ENCODE measurements around the gene SLC6A3. TPM values are rescaled to one million over a fixed set of nuclear protein-coding genes. Genes with fewer than 3 reads are reported as not detected.
"Not testable (repeated sequence)": the region's sequence is repeated elsewhere in the genome, so short reads cannot be mapped to it uniquely, and the experiment has no call there.

SLC6A3 gene
- total RNA-seq, 1 donor from 2014 or later: 0.16 TPM

DNA sequence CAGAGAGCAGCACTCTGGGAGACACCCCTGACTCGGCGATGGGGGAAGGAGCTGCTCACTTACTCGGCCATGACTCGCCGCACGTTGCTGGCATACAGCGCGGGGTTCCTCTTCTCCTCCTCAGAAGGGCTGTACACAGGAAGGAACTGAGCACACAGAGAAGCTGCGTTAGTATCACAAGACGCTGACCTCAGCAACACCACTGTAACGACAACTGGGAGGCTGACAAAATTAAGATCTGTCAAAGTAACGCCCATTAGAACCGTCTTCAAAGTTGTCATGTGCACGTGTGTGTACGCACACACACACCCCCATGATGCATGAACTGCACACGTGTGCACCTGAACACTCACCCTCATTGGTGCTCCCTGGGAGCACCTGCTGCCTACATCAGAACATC lies 32.1 kb upstream of the SLC6A3 start:
- ATAC-seq: no peak

DNA sequence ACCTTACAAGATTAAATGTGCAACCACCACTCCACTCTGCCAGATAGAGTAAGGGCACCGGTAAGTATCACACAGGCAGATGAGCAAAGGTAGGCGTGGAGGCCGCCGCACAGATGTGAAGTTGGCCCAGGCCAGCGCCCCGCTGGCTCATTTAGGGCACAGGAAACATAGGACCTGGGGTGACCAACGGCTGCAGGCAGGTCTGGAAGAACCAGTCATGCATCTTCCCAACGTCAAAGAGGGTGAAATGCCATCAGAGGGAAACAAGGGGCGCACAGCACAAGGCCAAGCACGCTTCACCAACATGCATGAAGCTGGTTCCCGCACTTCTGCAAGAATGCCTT lies 31.7 kb upstream of the SLC6A3 start:
- ATAC-seq: no peak

DNA sequence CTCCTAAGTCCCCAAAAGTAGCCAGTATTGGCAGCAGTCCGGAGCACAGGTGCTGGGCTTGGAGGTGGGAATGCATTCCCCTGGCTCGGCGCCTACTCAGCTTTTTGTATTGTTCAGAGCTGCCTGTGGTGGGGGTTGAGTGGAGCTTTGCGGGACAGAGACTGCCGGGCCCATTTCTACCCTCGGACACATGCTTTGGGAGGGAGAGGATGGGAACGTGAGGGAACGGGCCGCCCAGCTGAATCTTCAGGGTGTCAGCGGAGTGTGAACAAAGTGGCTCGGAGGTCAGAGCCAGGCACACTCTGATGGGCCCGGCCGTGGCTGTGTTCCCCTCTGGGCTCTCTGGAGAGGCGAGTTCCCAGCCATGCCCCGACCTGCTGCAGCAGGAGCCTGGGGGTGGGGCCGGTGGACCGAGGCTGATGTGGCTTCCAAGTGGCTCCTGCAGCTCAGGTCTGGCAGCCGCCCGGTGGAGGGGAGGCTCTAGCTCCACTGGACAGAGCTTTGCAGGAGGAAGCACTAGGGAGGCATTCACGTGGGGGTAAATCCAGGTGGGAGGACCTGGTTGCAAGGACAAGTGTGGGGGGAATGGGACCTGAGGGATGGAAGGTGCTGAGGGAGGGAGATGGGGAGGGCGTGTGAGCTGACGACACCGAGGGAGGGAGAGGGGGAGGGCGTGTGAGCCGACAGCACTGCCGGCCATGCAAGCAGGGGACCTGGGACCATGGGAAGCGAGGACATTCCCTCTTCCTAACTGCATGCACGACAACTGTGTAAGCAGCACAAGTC lies 31.1 kb upstream of the SLC6A3 start:
- ATAC-seq: no peak

DNA sequence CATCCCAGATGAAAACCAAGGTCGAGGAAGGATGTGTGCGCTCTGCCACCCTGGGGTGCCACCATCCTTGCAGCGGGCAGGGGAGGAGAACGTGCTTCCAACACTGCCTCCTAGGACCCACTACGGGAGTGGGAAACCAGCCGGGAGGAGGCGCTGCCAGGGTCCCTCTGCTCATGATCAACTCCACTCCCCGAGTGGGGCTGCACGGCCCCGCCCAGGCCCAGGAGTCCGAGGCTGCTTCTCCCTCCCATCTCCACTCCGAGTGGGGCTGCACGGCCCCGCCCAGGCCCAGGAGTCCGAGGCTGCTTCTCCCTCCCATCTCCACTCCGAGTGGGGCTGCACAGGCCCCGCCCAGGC lies 30.3 kb upstream of the SLC6A3 start:
- not testable (repeated sequence) for ATAC-seq

DNA sequence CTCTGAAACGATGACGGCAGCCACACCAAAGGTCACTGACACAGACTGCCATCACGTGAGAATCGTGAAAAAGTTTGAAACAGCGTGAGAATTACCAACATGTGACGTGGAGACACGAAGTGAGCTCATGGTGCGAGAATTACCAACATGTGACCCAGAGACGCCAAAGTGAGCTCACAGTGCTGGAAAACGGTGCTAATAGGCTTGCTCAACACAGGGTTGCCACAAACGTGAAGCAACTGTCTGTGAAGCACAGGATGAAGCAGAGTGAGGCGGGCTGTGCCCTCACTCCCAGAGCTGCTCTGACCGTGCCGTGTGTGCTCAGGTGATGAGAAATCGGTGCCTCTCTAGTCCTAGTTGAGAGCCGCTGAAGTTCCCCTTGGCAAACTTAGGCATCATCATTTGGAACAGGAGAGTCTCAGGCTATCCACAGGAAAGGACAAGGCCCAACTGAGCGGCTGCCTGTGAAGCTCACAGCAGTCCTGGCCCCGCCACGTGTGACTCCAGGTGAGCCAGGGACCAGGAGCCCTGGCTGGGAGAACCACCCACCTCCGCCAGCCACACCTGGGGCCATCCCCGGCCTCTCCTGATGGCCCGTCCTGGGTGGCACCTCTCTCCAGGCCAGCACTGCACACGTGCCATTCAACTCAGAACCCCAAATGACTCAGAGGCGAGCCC lies 29.8 kb upstream of the SLC6A3 start:
- no peak for ATAC-seq

DNA sequence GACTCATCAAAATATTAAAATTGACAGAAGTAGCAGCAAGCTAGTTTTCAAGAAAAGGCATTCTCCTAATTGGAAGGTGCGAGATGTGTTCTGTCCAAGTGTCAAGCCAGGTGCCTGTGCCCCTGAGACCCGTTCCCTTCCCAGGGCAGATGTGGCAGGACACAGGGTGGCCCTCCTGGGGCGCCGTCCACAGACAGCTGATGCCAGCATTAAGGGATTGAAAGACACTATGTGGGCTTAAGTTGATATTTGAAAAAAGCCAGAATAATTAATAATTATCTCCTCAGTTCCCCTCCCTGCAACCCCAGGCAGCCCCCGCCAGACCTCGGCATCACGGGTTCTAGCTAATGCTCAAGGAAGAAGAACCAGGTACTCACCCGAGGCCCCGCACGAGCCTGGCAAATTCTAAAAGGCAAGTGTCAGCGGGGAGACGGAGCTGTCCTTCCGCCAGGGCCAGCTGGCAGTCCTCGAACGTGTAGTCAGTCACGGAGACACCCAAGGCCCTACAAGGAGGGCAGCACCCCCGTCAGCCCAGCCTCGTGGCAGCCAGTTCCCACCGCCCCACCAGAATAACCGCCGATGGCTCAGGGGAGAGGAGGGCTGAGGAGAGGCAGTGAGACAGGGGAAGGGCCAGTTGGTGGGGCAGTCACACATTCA lies 29.1 kb upstream of the SLC6A3 start:
- no peak for ATAC-seq

DNA sequence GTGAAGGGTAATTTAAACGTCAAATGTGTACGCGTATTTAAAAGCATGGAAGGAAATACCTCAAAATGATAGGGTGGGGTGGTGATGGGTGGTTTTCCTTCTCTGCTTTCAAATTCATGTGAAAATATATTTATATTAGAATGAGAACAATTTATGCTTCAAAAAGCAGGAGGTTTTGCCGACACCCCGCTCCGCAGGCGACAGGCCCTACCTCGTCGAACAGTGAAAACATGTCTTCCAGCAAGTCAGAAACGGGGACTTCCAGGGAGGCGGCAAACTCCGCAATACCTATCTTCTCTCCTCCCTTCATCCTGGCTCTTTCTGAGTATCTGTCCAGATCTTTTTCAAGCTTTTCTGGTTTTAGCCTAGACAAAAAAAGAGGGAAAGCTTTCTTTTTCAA lies 28.5 kb upstream of the SLC6A3 start:
- no peak for ATAC-seq

DNA sequence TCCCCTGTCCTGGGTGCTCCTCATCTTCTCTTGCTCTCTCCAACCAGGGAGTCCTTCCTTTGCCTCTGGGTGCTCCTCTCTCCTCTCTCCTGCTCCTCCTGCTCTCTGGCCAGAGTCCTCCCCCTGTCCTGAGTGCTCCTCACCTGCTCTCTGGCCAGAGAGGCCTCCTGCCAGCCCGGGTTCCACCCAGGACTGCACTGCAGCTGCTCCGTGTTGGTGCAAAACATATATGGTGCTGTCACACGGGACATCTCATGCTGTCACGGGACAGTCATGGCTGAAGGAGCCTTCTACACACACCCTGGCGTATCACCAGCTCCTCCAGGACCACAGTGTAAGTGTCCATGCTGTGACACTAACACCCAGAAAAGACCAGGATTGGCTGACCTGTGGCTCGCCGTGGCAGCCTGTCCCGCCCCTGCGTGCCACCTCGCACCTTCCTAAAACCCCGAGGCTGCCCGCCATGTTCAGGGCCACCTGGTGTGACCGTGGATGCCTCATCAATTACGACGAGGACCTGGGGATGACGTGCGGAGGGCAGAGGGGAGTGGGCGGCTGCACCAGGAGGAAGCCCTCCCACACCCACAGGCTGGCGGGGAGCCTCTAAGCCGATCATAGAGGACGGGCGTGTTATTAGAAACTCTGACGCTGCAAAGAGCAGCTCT lies 27.9 kb upstream of the SLC6A3 start:
- no peak for ATAC-seq

DNA sequence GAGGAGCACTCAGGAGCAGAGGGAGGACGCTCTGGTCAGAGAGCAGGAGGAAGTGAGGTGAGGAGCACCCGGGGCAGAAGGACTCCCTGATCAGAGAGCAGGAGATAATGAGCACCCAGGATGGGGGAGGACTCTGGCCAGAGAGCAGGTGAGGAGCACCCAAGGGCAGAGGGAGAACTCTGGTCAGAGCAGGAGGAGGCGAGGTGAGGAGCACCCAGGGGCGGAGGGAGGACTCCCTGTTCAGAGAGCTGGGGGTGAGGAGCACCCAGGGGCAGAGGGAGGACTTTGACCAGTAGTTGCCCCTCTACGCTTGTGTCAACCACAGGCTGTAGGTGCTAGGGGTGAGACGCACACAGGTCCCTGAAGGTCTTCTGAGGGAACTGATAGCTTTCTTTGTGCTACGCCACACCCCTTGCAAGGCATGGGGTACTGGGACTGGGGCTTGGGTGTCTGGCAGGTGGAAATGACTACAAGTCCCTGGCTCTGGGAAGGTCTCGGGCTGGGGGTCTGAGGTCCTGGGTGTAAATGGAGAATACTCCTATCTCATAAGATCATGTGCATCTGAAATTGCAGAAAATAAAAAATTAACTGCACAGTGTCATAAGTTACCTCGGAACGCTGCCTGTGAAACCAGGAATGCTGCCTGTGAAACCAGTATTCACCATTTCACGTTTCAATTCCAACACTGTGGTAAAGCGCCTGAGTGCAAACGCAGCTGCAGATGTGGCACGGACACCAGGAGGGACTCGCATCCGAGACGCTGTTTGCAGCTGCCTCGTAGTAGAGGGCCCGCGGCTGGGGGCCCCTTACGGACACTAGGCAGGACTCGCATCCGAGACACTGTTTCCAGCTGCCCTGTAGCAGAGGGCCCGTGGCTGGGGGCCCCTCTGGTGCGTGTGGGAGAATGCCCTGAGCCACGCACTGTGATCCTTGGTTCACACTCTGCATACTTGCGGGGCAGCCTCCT lies 27.0 kb upstream of the SLC6A3 start:
- no peak for ATAC-seq

DNA sequence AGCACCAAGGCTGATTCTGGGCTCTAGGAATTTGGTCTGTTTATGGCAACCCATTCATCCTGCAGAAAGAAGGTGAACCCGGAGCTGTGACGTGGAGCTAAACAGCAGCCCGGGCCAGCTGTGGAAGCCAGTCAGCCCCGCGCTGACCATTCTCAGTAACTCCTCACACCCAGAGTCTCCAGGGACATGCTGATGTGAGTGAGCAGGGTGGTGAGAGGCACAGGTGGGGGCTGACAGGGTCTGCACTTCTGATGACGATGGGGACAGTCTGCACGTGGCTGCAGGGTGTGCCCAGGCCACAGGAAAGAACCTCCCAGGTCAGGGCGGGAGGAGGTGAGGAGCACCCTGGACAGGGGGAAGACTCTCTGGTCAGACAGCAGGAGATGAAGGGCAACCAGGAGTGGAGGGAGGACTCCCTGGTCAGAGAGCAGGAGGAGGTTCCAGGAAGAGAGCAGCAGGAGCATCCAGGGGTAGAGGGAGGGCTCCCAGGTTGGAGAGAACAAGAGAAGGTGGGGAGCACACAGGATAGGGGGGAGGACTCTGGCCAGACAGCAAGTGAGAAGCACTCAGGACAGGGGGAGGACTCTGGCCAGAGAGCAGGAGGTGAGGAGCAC lies 26.1 kb upstream of the SLC6A3 start:
- ATAC-seq: no peak

DNA sequence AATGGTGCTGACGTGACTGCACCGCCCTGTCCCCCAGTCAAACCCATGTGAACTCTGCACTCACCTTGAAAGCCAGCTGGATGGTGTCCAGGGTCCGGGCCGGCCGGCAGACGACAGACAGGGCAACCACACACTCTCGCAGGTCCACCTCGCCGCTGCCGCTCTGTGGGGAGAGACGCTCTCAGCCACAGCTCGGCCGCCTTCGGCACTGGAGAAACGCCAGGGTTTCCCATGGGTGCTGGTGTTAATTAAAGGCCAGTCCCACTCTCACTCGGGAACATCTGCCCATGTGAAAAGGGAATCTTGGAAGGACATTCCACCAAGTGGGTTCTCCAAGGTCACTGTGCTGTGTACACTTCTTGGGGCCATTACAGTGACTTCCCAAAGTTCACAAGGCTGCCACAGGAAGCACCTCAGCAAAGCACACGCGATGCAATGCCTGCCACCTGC lies 25.5 kb upstream of the SLC6A3 start:
- ATAC-seq: no peak

DNA sequence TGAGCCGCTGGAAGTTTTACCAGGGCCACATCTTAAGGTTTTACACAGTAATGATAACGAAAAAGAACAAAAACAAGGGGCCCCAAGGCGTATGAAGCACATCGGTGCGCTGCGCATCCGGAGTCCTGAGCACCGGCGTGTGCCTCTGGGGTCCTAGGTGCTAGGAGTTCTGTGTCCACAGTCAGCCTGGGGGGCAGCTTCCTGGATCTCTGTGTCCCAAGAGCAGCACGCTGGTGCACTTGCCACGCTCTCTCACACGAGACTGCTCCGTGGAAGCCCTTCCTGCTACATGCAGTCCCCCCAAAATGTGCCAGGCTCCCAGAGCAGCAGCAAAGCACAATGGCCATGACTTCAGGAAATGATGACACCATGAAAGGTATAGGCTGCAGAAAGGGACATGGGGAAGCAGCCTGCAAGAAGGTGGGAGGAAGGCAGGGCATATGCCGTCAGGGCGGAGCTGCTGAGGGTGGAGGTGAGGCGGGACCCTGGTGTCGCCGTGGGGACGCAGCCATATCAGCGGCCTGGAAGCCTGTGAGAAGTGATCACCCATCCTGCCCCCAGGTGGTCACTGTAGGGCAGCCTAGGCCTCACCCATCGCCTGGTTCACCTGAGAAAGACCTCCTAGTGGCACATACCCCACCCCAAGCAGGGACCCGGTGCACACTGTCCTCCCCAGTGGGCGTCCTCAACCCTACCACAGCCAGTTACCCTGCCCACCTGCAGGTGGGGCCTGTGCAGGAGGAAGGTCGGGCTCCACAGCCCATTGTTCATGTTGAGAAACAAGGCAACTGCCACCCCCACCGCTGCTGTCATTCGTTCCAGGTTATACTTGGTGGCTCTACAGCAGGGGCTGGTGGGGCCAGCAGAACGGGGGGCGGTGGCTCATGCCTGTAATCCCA lies 23.6 kb upstream of the SLC6A3 start:
- ATAC-seq: no peak

DNA sequence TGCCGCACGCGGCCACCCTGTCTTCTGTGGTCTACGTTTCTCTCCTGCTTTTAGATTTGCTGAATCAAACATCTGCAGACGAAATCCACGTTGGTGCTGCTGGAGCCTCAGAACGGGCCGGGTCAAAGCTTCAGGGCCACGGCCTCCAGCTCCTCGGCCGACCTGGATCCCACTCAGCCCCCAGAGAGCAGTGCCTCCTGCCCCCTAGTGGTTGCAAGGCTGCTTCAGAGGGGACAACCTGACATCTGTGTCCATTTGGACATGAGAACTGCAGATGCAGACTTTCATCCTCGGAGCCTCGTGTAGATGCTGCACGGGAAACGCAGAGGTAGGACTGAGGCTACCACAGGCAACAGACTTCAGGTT lies 23.0 kb upstream of the SLC6A3 start:
- ATAC-seq: no peak

DNA sequence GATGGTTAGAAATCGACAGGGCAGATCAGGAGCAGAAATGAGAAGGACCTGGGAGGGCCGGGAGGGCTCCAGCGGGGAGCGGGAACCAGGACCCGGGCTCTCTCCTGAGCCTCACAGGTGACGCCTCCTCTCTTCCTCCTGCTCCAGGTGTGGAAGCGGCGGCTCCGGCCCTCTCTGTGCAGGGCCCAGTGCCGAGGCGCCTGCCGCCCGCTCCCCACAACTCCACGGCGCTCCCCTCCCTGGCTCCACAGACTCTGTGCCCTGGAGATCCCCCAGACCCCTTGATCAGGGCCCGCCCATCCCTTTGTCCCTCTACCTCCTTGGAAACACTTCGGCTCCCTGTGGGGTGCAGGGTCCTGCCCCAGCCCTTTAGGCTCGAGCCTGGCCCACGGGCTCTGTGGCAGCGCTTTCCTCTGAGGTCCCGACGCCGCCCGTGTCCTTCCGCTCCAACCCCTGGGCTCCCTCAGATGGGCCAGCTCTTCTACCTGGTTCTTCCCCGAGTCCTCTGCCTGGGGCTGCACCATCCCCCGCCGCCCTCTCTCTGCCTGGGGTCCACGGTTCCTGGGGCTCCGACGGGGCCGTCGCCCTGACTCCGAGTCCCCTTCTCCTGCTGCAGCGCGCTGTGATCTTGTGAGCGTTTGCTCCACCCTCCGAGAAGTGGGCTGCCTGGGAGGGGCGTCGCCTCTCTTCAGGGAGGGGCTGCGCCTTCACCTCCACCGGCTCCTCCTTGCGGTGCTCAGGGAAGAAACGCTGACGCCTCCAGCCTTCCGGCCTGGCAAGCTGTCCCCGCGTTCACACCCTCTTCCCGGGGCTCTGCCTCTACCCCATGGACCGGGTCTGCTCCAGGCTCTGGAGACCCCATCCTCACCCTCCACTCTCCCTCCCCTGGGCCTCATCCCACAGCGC lies 22.4 kb upstream of the SLC6A3 start:
- no peak for ATAC-seq

DNA sequence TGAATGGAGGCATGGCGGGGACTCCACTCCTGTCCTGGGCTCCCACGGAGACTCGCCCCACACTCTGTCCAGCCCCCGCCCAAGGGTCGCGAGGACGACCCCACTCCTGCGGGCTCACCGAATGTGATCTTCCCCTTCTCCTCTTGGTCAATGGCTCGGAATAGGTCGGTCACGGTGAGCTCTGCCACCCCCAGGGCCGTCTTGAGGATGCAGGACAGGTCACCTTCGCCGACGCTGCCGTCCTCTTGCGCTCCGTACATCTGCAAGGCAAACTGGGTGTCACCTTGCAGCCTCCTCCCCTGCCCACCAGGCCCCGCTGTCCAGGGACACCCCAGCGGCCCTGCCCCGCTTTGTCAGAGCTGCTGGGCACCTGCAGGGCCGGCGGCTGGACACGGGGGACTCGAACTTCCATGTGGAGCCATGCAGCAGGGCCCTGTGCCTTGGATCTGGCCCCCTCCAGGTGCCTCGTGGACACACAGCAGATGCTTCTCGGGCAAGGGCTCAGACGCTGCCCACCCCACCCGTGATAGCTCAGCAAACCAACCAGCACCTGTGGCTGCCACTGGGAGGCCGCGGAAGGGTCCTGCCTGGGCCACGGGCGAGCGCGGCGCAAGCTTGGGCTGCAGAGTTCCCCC lies 21.5 kb upstream of the SLC6A3 start:
- ATAC-seq: no peak

DNA sequence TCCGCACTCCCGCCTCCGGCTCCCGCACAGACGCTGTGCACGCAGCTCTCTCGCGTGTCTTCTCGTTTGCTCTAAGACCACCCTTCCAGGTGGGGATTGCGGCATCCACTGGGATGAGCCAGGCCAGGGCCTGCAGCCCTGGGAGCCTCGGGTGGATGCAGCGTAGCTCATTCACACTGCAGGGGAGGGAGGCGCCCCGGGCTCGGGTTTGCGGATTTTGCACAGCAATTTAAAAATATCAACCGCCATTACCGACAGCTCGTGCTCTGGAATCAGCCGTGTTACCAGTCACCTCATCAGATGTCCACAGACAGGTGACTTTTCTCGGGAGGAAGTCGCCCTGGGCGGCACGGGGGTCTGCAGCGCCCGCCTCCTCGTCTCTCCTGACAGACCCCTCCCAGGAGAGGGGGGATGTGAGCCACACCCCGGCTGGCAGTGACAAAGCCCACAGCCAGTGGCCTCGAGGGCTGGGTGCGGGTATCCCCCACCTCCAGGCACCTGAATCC lies 20.8 kb upstream of the SLC6A3 start:
- ATAC-seq: no peak

DNA sequence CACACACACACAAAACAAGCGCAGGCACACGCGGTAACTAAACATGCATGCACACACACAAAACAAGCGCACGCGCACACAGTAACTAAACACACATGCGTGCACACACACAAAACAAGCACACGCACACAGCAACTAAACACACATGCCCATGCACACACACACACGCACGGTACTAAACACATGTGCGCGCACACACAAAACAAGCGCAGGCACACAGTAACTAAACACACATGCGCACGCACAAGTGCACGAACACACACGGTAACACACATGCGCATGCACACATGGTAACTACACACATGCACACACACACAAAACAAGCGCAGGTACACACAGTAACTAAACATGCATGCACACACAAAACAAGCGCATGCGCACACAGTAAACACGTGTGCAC lies 19.9 kb upstream of the SLC6A3 start:
- ATAC-seq: no peak

DNA sequence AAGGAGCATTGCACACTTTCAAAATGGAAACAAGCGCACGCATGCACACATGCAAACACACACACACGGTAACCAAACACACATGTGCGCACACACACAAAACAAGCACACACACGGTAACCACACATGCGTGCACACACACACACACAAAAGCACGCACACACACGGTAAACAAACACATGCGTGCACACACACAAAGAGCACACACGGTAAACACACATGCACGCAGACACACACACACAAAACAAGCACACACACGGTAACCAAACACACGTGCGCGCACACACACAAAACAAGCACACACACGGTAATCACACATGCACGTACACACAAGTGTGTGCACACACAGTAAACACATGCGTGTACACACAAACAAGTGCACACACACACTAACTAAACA lies 19.3 kb upstream of the SLC6A3 start:
- no peak for ATAC-seq

DNA sequence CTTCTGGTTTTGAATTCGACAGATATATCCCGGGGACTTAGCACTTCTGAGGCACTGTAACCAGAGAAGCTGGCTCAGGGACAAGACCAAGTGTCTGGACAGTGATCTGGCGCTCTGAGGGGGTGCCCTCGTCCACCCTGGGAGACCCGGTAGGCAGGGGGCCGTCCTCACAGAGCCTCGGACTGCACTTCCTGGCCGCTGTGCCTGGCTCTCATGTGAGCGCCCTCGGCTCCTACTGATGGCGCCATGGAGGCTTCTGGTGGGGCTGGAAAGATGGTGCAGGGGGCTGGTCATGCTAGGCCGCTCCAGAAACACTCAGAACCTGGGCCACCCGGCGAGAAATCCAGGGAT lies 18.8 kb upstream of the SLC6A3 start:
- no peak for ATAC-seq
